CD4-positive, alpha-beta memory T cell (primary cell): ENCODE measurements around the gene G6PC3. TPM values are rescaled to one million over a fixed set of nuclear protein-coding genes. Genes with fewer than 3 reads are reported as not detected.
A peak's percentile ranks its signal among the peaks of the same experiment; 100 is the strongest.

Experiments used
- CTCF ChIA-PET: fragments of 350-600 bp; sonication (Branson Sonifier 250); formaldehyde crosslinking; loops from one replicate; lab custom pipeline; 2021; ENCODE audit warnings: inconsistent platforms; ENCODE audit not compliant: partially characterized antibody; lab: Charles Lee
- POLR2A ChIA-PET: fragments of 350-600 bp; sonication (Branson Sonifier 250); formaldehyde crosslinking; loops from one replicate; lab custom pipeline; 2021; ENCODE audit not compliant: partially characterized antibody; lab: Charles Lee
- DNase-seq, 5 donors: peaks; one replicate each; pipeline versions ENCODE4 v3.0.0 to v3.0.0-alpha.2; 2020 to 2022; ENCODE audit warnings: mixed read lengths in 1 of 5
- H3K27ac ChIP-seq: one replicate; pipeline ENCODE4 v1.7.0; 2013; ENCODE audit warnings: low read depth, low read length
- H3K27me3 ChIP-seq: 2 replicates; pipeline ENCODE4 v1.7.0; 2013; ENCODE audit warnings: mild to moderate bottlenecking, low read length, moderate library complexity; ENCODE audit not compliant: insufficient read depth
- H3K36me3 ChIP-seq: 2 replicates; pipeline ENCODE4 v1.7.0; 2013; ENCODE audit warnings: mild to moderate bottlenecking, low read length, moderate library complexity; ENCODE audit not compliant: insufficient read depth
- H3K4me1 ChIP-seq: 2 replicates; pipeline ENCODE4 v1.7.0; 2013; ENCODE audit warnings: mild to moderate bottlenecking, low read length, moderate library complexity; ENCODE audit not compliant: insufficient read depth
- H3K4me3 ChIP-seq, 2 donors: one replicate each; pipeline ENCODE4 v1.7.0; 2013; ENCODE audit warnings: low read length in 2 of 2, mild to moderate bottlenecking in 1 of 2
- H3K9me3 ChIP-seq, 2 donors: one replicate each; pipeline ENCODE4 v1.7.0; 2013; ENCODE audit warnings: low read length in 2 of 2, control low read depth in 1 of 2; ENCODE audit not compliant: control insufficient read depth in 1 of 2
- H3K27ac Mint-ChIP-seq, 7 donors: one replicate each; pipeline ENCODE4 v1.8.0; 2020 to 2021; ENCODE audit warnings: mixed read lengths in 7 of 7, mild to moderate bottlenecking in 6 of 7, inconsistent platforms in 3 of 7, moderate library complexity in 3 of 7
- H3K27me3 Mint-ChIP-seq, 2 donors: one replicate each; pipeline ENCODE4 v1.8.0; 2020 to 2021; ENCODE audit warnings: mixed read lengths in 2 of 2
- H3K36me3 Mint-ChIP-seq, 2 donors: one replicate each; pipeline ENCODE4 v1.8.0; 2020 to 2021; ENCODE audit warnings: mixed read lengths in 2 of 2, inconsistent platforms in 1 of 2, mild to moderate bottlenecking in 1 of 2
- H3K4me1 Mint-ChIP-seq, 4 donors: one replicate each; pipeline ENCODE4 v1.8.0; 2020 to 2021; ENCODE audit warnings: mixed read lengths in 4 of 4, mild to moderate bottlenecking in 1 of 4
- H3K4me3 Mint-ChIP-seq, 8 donors: one replicate each; pipeline ENCODE4 v1.8.0; 2020 to 2021; ENCODE audit warnings: mixed read lengths in 8 of 8, mild to moderate bottlenecking in 7 of 8, moderate library complexity in 6 of 8, inconsistent platforms in 3 of 8
- H3K9me3 Mint-ChIP-seq, 8 donors: one replicate each; pipeline ENCODE4 v1.8.0; 2020 to 2021; ENCODE audit warnings: mixed read lengths in 8 of 8, mild to moderate bottlenecking in 5 of 8, inconsistent platforms in 3 of 8, moderate library complexity in 1 of 8
- intact Hi-C: fragments of 100-400 bp; cut with micrococcal nuclease; formaldehyde crosslinking; loops from one replicate; pipeline ENCODE4 v1.15.1; 2023
- polyA plus RNA-seq, 2 donors: library from polyadenylated mRNA; unstranded; fragments of 300-500 nt; fragmentation: Illumina TruSeq; gene quantifications; one replicate each; pipeline ENCODE4 v1.2.3, GENCODE V29; 2021
- total RNA-seq, 2 experiments: library from RNA; stranded (reverse); gene quantifications; one replicate each; pipeline ENCODE4 v1.2.3, GENCODE V29; 2021

Gene G6PC3
- total and polyA plus RNA-seq, 4 experiments from 2014 or later = 10.6 to 17.9 (median 13.7) TPM

DNA sequence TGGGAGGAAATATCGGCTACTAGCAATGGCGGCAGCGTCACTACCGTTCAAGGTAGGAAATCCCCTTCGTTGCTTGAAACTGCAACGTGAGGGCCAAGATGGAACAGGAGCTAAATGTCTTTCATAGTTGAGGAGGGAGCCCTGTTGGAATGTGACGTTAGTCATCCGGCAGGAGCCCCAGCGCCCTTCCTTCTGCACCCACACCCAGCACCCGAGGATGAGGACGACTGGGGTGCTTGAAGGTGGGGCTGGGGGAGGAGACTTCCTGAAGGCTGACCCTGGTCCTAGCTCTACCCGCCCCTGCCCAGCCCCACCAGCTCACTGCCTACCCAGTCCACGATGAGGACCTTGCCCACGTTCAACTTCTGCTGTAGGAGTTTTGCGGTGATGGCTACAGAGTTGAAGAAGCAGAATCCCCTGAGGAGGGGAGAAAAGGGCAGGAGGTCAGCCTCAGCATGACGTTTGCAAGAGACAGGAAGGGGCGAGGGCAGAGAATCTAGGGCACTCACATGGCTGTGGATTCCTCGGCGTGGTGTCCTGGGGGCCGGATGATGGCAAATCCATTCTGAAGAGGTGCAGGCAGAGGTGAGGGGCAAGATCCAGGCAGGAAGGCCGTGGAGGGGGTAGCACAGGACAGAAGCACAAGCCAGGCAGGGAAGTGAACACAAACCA is 11.9 kb downstream of the G6PC3 start:
- Mint-ChIP-seq H3K27me3 (no peaks in the 10 kb centered on the region), H3K36me3 (peaks cover 12 to 48% of the 10 kb centered on the region in 2 donors), H3K9me3 (peaks cover 0 to 1% (median 0%) of the 10 kb centered on the region in 8 donors), H3K4me3 (no peak overlapping the region), H3K4me1 (peaks cover 0 to 9% (median 1%) of the 10 kb centered on the region in 4 donors), H3K27ac (peak overlapping the region in 3 of 7 donors; percentile 63 to 72 (median 71))
- DNase-seq = no peak
- H3K4me3 ChIP-seq = no peak overlapping the region
- POLR2A ChIA-PET = no interaction called here
- H3K27me3 ChIP-seq = no peaks in the 10 kb centered on the region
- H3K36me3 ChIP-seq = peaks cover 16% of the 10 kb centered on the region
- H3K4me1 ChIP-seq = no peaks in the 10 kb centered on the region
- H3K27ac ChIP-seq = no peak overlapping the region
- CTCF ChIA-PET = interaction anchor here (1.1 kb wide), 1 partner anchor 138 kb away, joined by 3 read pairs; no protein-coding TSS in a partner anchor
- intact Hi-C loops = no loop called here
- no peaks in the 10 kb centered on the region for H3K9me3 ChIP-seq

DNA sequence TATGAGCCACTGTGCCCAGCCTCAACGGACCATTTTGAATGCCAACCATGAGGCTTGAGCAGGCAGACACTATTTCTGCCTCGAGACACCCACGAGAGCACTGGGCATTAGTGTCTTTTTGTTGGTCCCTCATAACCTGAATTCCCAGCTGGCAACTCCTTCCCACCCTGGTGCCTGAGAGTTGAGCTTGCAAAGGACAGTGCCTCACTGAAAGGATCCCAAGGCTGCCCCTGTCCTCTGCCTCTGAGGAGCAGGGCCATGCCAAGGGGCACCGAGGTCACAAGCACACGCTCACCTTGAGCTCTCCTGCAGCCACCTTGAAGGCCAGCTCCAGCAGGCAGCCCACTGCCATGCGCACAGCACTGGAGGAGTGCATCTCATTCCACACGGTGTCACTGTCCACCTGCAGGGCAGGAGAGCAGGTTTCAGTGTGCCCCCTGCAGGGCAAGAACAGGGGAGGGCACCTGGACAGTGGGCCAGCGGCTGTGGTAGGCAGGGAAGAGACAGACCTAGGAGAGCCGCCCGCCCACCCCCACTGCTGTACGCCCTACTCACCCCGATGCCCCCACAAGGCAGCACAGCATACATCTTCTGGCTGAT is 12.8 kb downstream of the G6PC3 start:
- Mint-ChIP-seq H3K4me1 (peaks cover 0 to 12% (median 2%) of the 10 kb centered on the region in 4 donors), H3K4me3 (no peak overlapping the region), H3K9me3 (peaks cover 0 to 1% (median 0%) of the 10 kb centered on the region in 8 donors), H3K27me3 (no peaks in the 10 kb centered on the region), H3K27ac (no peak overlapping the region), H3K36me3 (peaks cover 12 to 50% of the 10 kb centered on the region in 2 donors)
- H3K4me1 ChIP-seq = no peaks in the 10 kb centered on the region
- no peak overlapping the region for H3K4me3 ChIP-seq
- CTCF ChIA-PET = interaction anchor here (1.1 kb wide), 1 partner anchor 139 kb away, joined by 3 read pairs; no protein-coding TSS in a partner anchor
- H3K36me3 ChIP-seq = peaks cover 15% of the 10 kb centered on the region
- H3K9me3 ChIP-seq = no peaks in the 10 kb centered on the region
- no peak overlapping the region for H3K27ac ChIP-seq
- POLR2A ChIA-PET = no interaction called here
- H3K27me3 ChIP-seq = no peaks in the 10 kb centered on the region
- intact Hi-C loops = no loop called here
- DNase-seq = no peak

DNA sequence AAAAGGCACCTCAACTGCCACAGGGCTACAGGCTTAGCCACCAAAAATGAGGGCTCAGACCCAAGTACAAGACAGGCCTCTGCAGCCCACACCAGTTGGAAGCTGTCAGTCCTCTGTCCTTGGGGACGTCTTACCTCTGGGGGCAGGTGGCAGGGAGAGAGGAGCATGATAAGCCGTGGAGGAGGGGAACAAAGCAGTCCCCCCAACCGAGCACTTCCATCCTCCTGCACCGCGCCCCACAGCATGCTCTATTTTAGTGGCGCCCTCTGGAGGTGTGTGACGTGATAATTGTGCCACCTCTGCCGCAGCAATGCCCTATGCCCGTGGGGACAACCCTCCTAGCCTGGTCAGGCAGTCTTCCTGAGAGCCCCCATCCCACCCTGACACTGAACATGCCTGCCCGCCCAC is 13.6 kb downstream of the G6PC3 start:
- Histone ChIP-seq H3K4me1 (no peaks in the 10 kb centered on the region), H3K27ac (no peak overlapping the region), H3K36me3 (peaks cover 8% of the 10 kb centered on the region), H3K9me3 (no peaks in the 10 kb centered on the region), H3K27me3 (no peaks in the 10 kb centered on the region), H3K4me3 (no peak overlapping the region)
- Mint-ChIP-seq H3K27ac (peak overlapping the region in 1 of 7 donors; percentile 27), H3K4me3 (no peak overlapping the region), H3K36me3 (peaks cover 15 to 52% of the 10 kb centered on the region in 2 donors), H3K9me3 (peaks cover 0 to 1% (median 0%) of the 10 kb centered on the region in 8 donors), H3K4me1 (peaks cover 0 to 12% (median 4%) of the 10 kb centered on the region in 4 donors), H3K27me3 (no peaks in the 10 kb centered on the region)
- DNase-seq = no peak
- intact Hi-C loops = no loop called here
- ChIA-PET CTCF (no interaction called here), POLR2A (no interaction called here)

DNA sequence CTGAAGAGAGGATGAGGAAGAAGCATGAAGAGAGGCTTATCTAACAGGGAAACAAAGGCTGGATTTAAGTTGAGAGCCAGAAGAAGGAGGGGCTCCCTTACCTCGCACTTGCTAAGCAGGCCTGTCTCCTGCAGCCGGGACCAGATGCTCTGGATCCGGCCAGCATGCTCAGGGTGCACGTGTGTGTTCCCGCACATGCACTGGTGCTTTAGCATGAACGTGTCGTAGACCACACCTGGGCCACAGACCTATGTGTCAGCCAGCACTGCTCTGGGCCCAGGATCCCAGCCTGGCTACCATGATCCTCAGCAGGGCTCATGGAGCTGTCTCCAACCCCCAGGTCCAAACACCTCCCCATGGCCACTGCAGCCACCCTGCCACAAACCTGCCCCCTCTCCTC is 14.4 kb downstream of the G6PC3 start:
- ChIA-PET POLR2A (no interaction called here), CTCF (no interaction called here)
- H3K4me1 ChIP-seq = no peaks in the 10 kb centered on the region
- no peak for DNase-seq
- no peaks in the 10 kb centered on the region for H3K27me3 ChIP-seq
- H3K27ac ChIP-seq = no peak overlapping the region
- H3K9me3 ChIP-seq = no peaks in the 10 kb centered on the region
- H3K4me3 ChIP-seq = no peak overlapping the region
- H3K27ac Mint-ChIP-seq = peak overlapping the region in 3 of 7 donors; percentile 27 to 62 (median 42)
- H3K27me3 Mint-ChIP-seq = no peaks in the 10 kb centered on the region
- intact Hi-C loops = no loop called here
- peaks cover 8% of the 10 kb centered on the region for H3K36me3 ChIP-seq
- H3K4me1 Mint-ChIP-seq = peaks cover 0 to 12% (median 4%) of the 10 kb centered on the region in 4 donors
- H3K36me3 Mint-ChIP-seq = peaks cover 15 to 49% of the 10 kb centered on the region in 2 donors
- H3K9me3 Mint-ChIP-seq = peaks cover 0 to 1% (median 0%) of the 10 kb centered on the region in 8 donors
- H3K4me3 Mint-ChIP-seq = no peak overlapping the region

DNA sequence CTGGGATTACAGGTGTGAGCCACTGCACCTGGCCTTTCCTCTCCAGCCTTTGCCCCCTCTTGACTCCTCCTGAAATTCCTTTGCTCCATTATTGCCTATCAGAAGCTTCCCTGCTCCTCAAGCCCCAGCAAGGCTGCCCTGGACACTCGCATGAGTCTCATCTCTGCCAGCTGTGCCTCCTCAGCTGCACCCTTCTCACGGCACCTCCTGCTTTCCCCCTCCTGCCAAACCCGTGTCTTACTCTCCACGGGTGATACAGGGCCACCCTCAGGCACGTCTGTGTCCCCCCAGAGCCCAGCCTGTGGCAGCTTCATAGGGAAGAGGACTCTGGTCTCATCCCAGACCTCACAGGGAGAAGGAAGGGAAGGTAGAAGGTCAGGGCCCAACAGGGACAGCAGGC is 15.4 kb downstream of the G6PC3 start:
- H3K27ac Mint-ChIP-seq = peak overlapping the region in 3 of 7 donors; percentile 22 to 40 (median 23)
- Histone ChIP-seq H3K27me3 (no peaks in the 10 kb centered on the region), H3K4me1 (no peaks in the 10 kb centered on the region), H3K36me3 (peaks cover 8% of the 10 kb centered on the region), H3K27ac (no peak overlapping the region), H3K4me3 (no peak overlapping the region), H3K9me3 (no peaks in the 10 kb centered on the region)
- H3K27me3 Mint-ChIP-seq = no peaks in the 10 kb centered on the region
- ChIA-PET CTCF (no interaction called here), POLR2A (no interaction called here)
- intact Hi-C loops = no loop called here
- H3K9me3 Mint-ChIP-seq = peaks cover 0 to 3% (median 0%) of the 10 kb centered on the region in 8 donors
- H3K4me3 Mint-ChIP-seq = no peak overlapping the region
- DNase-seq = no peak
- H3K36me3 Mint-ChIP-seq = peaks cover 15 to 41% of the 10 kb centered on the region in 2 donors
- H3K4me1 Mint-ChIP-seq = peaks cover 0 to 12% (median 4%) of the 10 kb centered on the region in 4 donors

DNA sequence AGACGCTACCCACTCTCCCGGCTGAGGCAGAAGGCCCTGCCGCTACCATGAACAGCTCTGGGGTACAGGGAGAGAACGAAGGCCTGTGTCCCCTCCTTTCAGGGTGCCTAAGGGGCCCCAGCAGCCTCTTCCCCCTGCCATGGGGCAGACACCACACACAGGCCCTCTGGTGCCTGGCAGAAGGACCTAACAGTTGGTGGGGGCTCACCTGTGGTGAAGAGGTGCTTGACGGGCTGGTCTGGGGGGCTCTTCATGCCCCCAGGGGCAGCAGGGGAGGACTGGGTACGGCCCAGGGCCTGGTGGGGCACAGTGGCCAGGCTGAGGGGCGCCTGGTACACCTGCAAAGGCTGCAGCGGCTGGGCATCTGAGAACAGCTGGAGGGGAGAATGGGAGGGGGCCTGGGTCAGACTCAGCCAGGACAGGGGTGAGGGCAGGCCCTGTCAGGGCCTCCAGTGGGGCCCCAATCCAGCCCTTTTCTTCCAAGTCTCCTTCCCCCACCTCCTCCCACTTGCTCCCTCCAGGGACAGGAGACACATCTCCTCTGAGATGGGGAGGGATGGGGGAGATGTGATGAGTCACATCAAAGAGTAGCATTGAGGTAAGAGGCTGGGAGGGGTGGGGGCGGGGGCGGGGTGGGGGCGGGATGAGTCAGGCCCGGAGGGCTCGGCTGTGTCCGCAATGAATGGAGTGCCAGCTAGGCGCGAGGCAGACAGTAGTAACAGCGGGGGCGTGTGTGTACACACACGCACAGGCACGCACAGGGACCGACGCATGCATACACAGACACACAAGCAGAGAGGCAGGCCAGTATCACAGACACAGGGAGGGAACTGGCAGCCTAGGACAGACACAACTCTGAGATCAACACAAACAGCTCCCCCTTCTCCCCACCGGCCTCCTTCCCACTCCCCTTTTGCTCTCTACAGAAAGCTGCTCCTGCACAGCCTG is 16.1 kb downstream of the G6PC3 start:
- Mint-ChIP-seq H3K9me3 (peaks cover 0 to 3% (median 0%) of the 10 kb centered on the region in 8 donors), H3K27me3 (no peaks in the 10 kb centered on the region), H3K4me1 (peaks cover 0 to 12% (median 4%) of the 10 kb centered on the region in 4 donors), H3K27ac (peak overlapping the region in 4 of 7 donors; percentile 52 to 81 (median 63)), H3K4me3 (no peak overlapping the region), H3K36me3 (peaks cover 18 to 47% of the 10 kb centered on the region in 2 donors)
- intact Hi-C loops = no loop called here
- ChIA-PET POLR2A (no interaction called here), CTCF (no interaction called here)
- Histone ChIP-seq H3K4me3 (no peak overlapping the region), H3K36me3 (peaks cover 8% of the 10 kb centered on the region), H3K27ac (no peak overlapping the region), H3K9me3 (no peaks in the 10 kb centered on the region), H3K4me1 (no peaks in the 10 kb centered on the region), H3K27me3 (no peaks in the 10 kb centered on the region)
- peak in 1 of 5 donors; percentile 52 for DNase-seq
